ENCODE data around the gene KLHL33. TPM values are rescaled to one million over a fixed set of nuclear protein-coding genes. Genes with fewer than 3 reads are reported as not detected.
A peak's percentile ranks its signal among the peaks of the same experiment; 100 is the strongest.

Gene KLHL33
- total RNA-seq (2014; rRNA removed; shearing (Covaris generic)), result not detected in 2 replicates

GRCh38 chr14:20435582-20436362 lies at the start of gene KLHL33:
TSS of gene KLHL33 (minus strand) at chr14:20436166. CDS start at chr14:20435811, 355 bp downstream.
- in situ Hi-C loops (cut with HindIII; ENCODE audit: low sequenced_read_pairs), result no loop called here

GRCh38 chr14:20482382-20482781 lies 46.4 kb upstream of the KLHL33 start:
- in situ Hi-C loops (cut with HindIII; ENCODE audit: low sequenced_read_pairs), result no loop called here
- no peak for DNase-seq (ENCODE audit: low spot score)

More at GRCh38 chr14:20435582-20436362, at the start of gene KLHL33:
- DNase-seq (ENCODE audit: low spot score), result peak; percentile 11

- in situ Hi-C loops (cut with HindIII; ENCODE audit: low sequenced_read_pairs), result no loop called here
- no peak for DNase-seq (ENCODE audit: low spot score)
Measured at GRCh38 chr14:20478894-20479293, 42.9 kb upstream of the KLHL33 start.

GRCh38 chr14:20477211-20477876 lies 41.4 kb upstream of the KLHL33 start:
- in situ Hi-C loops (cut with HindIII; ENCODE audit: low sequenced_read_pairs), result no loop called here
- no peak for DNase-seq (ENCODE audit: low spot score)

GRCh38 chr14:20476776-20477175 lies 40.8 kb upstream of the KLHL33 start:
- DNase-seq (ENCODE audit: low spot score), result no peak
- in situ Hi-C loops (cut with HindIII; ENCODE audit: low sequenced_read_pairs), result no loop called here

GRCh38 chr14:20472536-20473169 lies 36.7 kb upstream of the KLHL33 start:
- DNase-seq (ENCODE audit: low spot score), result no peak
- in situ Hi-C loops (cut with HindIII; ENCODE audit: low sequenced_read_pairs), result no loop called here

GRCh38 chr14:20470603-20470901 lies 34.6 kb upstream of the KLHL33 start:
- in situ Hi-C loops (cut with HindIII; ENCODE audit: low sequenced_read_pairs), result no loop called here
- DNase-seq (ENCODE audit: low spot score), result no peak

- DNase-seq (ENCODE audit: low spot score), result peak; percentile 62
- in situ Hi-C loops (cut with HindIII; ENCODE audit: low sequenced_read_pairs), result no loop called here
Measured at GRCh38 chr14:20469890-20470602, 34.1 kb upstream of the KLHL33 start.

GRCh38 chr14:20469242-20469889 lies 33.4 kb upstream of the KLHL33 start, which contains the start of gene PNP:
TSS of gene PNP (plus strand) at chr14:20469406. CDS start at chr14:20469525, 119 bp downstream.
- in situ Hi-C loops (cut with HindIII; ENCODE audit: low sequenced_read_pairs), result no loop called here
- peak; percentile 95 for DNase-seq (ENCODE audit: low spot score)

GRCh38 chr14:20468764-20469241 lies 32.8 kb upstream of the KLHL33 start:
- DNase-seq (ENCODE audit: low spot score), result no peak
- in situ Hi-C loops (cut with HindIII; ENCODE audit: low sequenced_read_pairs), result no loop called here

GRCh38 chr14:20461225-20462141 lies 25.5 kb upstream of the KLHL33 start, which contains the start of gene PIP4P1:
TSS of gene PIP4P1 (minus strand) at chr14:20461434. CDS start at chr14:20461325, 109 bp downstream.
- peak; percentile 100 for DNase-seq (ENCODE audit: low spot score)
- in situ Hi-C loops (cut with HindIII; ENCODE audit: low sequenced_read_pairs), result no loop called here

GRCh38 chr14:20460458-20461224 lies 24.7 kb upstream of the KLHL33 start:
- in situ Hi-C loops (cut with HindIII; ENCODE audit: low sequenced_read_pairs), result no loop called here
- peak; percentile 7 for DNase-seq (ENCODE audit: low spot score)

- in situ Hi-C loops (cut with HindIII; ENCODE audit: low sequenced_read_pairs), result no loop called here
- DNase-seq (ENCODE audit: low spot score), result no peak
Measured at GRCh38 chr14:20458031-20458789, 22.2 kb upstream of the KLHL33 start.

GRCh38 chr14:20456971-20457370 lies 21.0 kb upstream of the KLHL33 start:
- DNase-seq (ENCODE audit: low spot score), result no peak
- in situ Hi-C loops (cut with HindIII; ENCODE audit: low sequenced_read_pairs), result no loop called here

GRCh38 chr14:20455355-20456300 lies 19.7 kb upstream of the KLHL33 start:
- in situ Hi-C loops (cut with HindIII; ENCODE audit: low sequenced_read_pairs), result no loop called here
- no peak for DNase-seq (ENCODE audit: low spot score)

Measured in G401 (cell line).